Endothelial cell of umbilical vein (primary cell): ENCODE data around the gene TIMM17B. TPM values are rescaled to one million over a fixed set of nuclear protein-coding genes. Genes with fewer than 3 reads are reported as not detected.
A peak's percentile ranks its signal among the peaks of the same experiment; 100 is the strongest.

Experiments used
- BruUV-seq: library from RNA; stranded (reverse); fragments of 400-500 nt; replicated peaks from 2 replicates; lab custom pipeline; 2021; lab: Mats Ljungman, UMichigan
- CTCF ChIA-PET: fragments of 300-600, 350-600 bp; sonication (Branson Sonifier 250); formaldehyde crosslinking; loops from one replicate; lab custom pipeline; 2021; ENCODE audit warnings: antibody characterized with exemption, inconsistent platforms; lab: Charles Lee
- POLR2A ChIA-PET: fragments of 300-600, 350-600 bp; sonication (Branson Sonifier 250); formaldehyde crosslinking; loops from one replicate; lab custom pipeline; 2021; ENCODE audit warnings: antibody characterized with exemption, inconsistent platforms; lab: Charles Lee
- DNase-seq: peaks from one replicate; pipeline ENCODE4 v3.0.0-alpha.2; 2011; ENCODE audit warnings: low read depth, low spot score
- FAIRE-seq: peaks from 2 replicates; lab custom pipeline; 2011; peaks lifted over from hg19 to GRCh38; lab: Jason Lieb, UNC
- H2AFZ ChIP-seq: 2 replicates; pipeline ENCODE4 v1.6.0; 2012; ENCODE audit warnings: low read depth, low read length, control low read depth, inconsistent platforms
- H3K27ac ChIP-seq: 2 replicates; pipeline ENCODE4 v1.5.1; 2011; ENCODE audit warnings: low read depth, mild to moderate bottlenecking, control low read depth, low read length, moderate library complexity; ENCODE audit not compliant: insufficient read depth
- H3K27me3 ChIP-seq, 2 experiments: 2 replicates each; pipeline versions ENCODE4 v1.6.0 to v1.6.1; 2011; ENCODE audit warnings: low read length in 2 of 2, mixed read lengths in 1 of 2; ENCODE audit not compliant: control insufficient read depth in 2 of 2, insufficient read depth in 2 of 2
- H3K36me3 ChIP-seq, 2 experiments: 2 replicates in 1 of 2; 3 replicates in 1 of 2; pipeline ENCODE4 v1.5.1; 2011; ENCODE audit warnings: low read length in 2 of 2, mild to moderate bottlenecking in 1 of 2, moderate library complexity in 1 of 2; ENCODE audit not compliant: control insufficient read depth in 2 of 2, insufficient read depth in 2 of 2; ENCODE audit errors: extremely low read depth in 1 of 2
- H3K4me1 ChIP-seq: 3 replicates; pipeline ENCODE4 v1.5.1; 2011; ENCODE audit warnings: mild to moderate bottlenecking, low read length; ENCODE audit not compliant: control insufficient read depth, insufficient read depth; ENCODE audit errors: extremely low read depth
- H3K4me2 ChIP-seq: 2 replicates; pipeline ENCODE4 v1.6.1; 2011; ENCODE audit warnings: low read length, control low read depth, mixed read lengths; ENCODE audit not compliant: insufficient read depth
- H3K4me3 ChIP-seq, 3 experiments: fragments of 200-600 bp in 1 of 3; sonication (generic), shearing (Covaris generic) in 1 of 3; replicated peaks in 1 of 3; 2 replicates each; pipeline ENCODE4 v1.5.1; 2011 to 2016; ENCODE audit warnings: control low read depth in 3 of 3, low read length in 3 of 3, mild to moderate bottlenecking in 2 of 3, inconsistent platforms in 1 of 3, low read depth in 1 of 3, moderate library complexity in 1 of 3; ENCODE audit not compliant: insufficient read depth in 1 of 3
- H3K79me2 ChIP-seq: 2 replicates; pipeline ENCODE4 v1.6.0; 2012; ENCODE audit warnings: low read length, inconsistent platforms; ENCODE audit not compliant: control insufficient read depth, insufficient read depth
- H3K9ac ChIP-seq: replicated peaks from 2 replicates; pipeline ENCODE3; 2011; ENCODE audit warnings: low read length, control low read depth; ENCODE audit not compliant: insufficient read depth; ENCODE audit errors: extremely low read depth
- H3K9me1 ChIP-seq: replicated peaks from 3 replicates; pipeline ENCODE4 v1.6.0; 2011; ENCODE audit warnings: mild to moderate bottlenecking, low read length; ENCODE audit not compliant: control insufficient read depth, insufficient read depth; ENCODE audit errors: extremely low read depth
- H3K9me3 ChIP-seq: replicated peaks from 2 replicates; pipeline ENCODE4 v1.5.1; 2012; ENCODE audit warnings: low read length, inconsistent platforms; ENCODE audit not compliant: control insufficient read depth, insufficient read depth
- H4K20me1 ChIP-seq: replicated peaks from 2 replicates; pipeline ENCODE3; 2011; ENCODE audit warnings: mild to moderate bottlenecking, low read length; ENCODE audit not compliant: control insufficient read depth, insufficient read depth; ENCODE audit errors: extremely low read depth
- CTCF ChIP-seq, 2 donors: IDR thresholded peaks; 1 replicate in 1 of 2; 2 replicates in 1 of 2; pipeline ENCODE4 v1.5.1; 2011; ENCODE audit warnings: low read length in 2 of 2, mild to moderate bottlenecking in 2 of 2, moderate library complexity in 2 of 2, control low read depth in 1 of 2, inconsistent platforms in 1 of 2, low read depth in 1 of 2; ENCODE audit not compliant: insufficient read depth in 1 of 2; ENCODE audit errors: extremely low read depth in 1 of 2
- EZH2 ChIP-seq: IDR thresholded peaks from 2 replicates; pipeline ENCODE4 v1.6.1; 2012; ENCODE audit warnings: borderline replicate concordance, low read depth, mild to moderate bottlenecking, moderate library complexity, low read length, inconsistent platforms; ENCODE audit not compliant: severe bottlenecking
- FOS ChIP-seq: IDR thresholded peaks from 2 replicates; pipeline ENCODE4 v1.6.1; 2011; ENCODE audit warnings: mild to moderate bottlenecking, low read length, moderate library complexity, borderline replicate concordance; ENCODE audit not compliant: insufficient read depth
- GATA2 ChIP-seq: IDR thresholded peaks from 2 replicates; pipeline ENCODE4 v1.7.0; 2011; ENCODE audit warnings: low read depth, mild to moderate bottlenecking, moderate library complexity, mixed read lengths, low read length; ENCODE audit not compliant: insufficient read length, insufficient read depth
- JUN ChIP-seq: IDR thresholded peaks from 2 replicates; pipeline ENCODE4 v1.6.1; 2011; ENCODE audit warnings: borderline replicate concordance, low read depth; ENCODE audit not compliant: insufficient read length, insufficient read depth
- MAX ChIP-seq: IDR thresholded peaks from 2 replicates; pipeline ENCODE4 v1.6.1; 2011; ENCODE audit not compliant: insufficient read depth, insufficient read length
- MYC ChIP-seq: IDR thresholded peaks from one replicate; pipeline ENCODE4 v1.6.1; 2011; ENCODE audit warnings: mild to moderate bottlenecking, low read depth, low read length
- POLR2A ChIP-seq: IDR thresholded peaks from 2 replicates; pipeline ENCODE4 v1.6.1; 2012; ENCODE audit warnings: low read depth, mild to moderate bottlenecking, control low read depth, low read length
- POLR2AphosphoS5 ChIP-seq: IDR thresholded peaks from 2 replicates; pipeline ENCODE4 v1.6.1; 2012; ENCODE audit warnings: low read depth, mild to moderate bottlenecking, control low read depth, low read length, moderate library complexity; ENCODE audit not compliant: insufficient read depth
- dilution Hi-C: fragments of 300-500 bp; cut with MboI; formaldehyde crosslinking; loops from one replicate; pipeline ENCODE4 v1.15.0; 2019; ENCODE audit warnings: low sequenced_read_pairs; ENCODE audit not compliant: extremely low pct_ligation_motif_present
- intact Hi-C: fragments of 100-400 bp; cut with micrococcal nuclease; formaldehyde crosslinking; loops from one replicate; pipeline ENCODE4 v1.10.0; 2022
- polyA plus RNA-seq, 4 experiments: library from polyadenylated mRNA; depleted of rRNA in 3 of 4; stranded (reverse) in 3 of 4; unstranded in 1 of 4; fragments of >200 nt; gene quantifications; 2 replicates each; pipeline versions ENCODE4 v1.2.1 to v1.2.3, GENCODE V29; 2011 to 2012; ENCODE audit warnings: missing spikeins in 1 of 4
- total RNA-seq: library from RNA; stranded (reverse); gene quantifications from 2 replicates; pipeline ENCODE4 v1.2.3, GENCODE V29; 2021

TIMM17B gene
- total and polyA plus RNA-seq, 2 donors (not counting 3 experiments of a cell fraction or from before 2014, with no cell fraction given): 36.0 to 73.1 TPM

GRCh38 chrX:48927736-48928382 lies 30.3 kb upstream of the TIMM17B start:
- no peaks in the 10 kb centered on the region for H3K9me1 ChIP-seq
- ChIA-PET POLR2A (no interaction called here), CTCF (interaction anchor here (0.5 kb wide), 1 partner anchor 8 kb away, joined by 3 read pairs; no protein-coding TSS in a partner anchor)
- no peak overlapping the region for H3K27ac ChIP-seq
- no peak for DNase-seq
- H3K4me1 ChIP-seq: no peaks in the 10 kb centered on the region
- TF ChIP-seq GATA2: no peak
- H3K9me3 ChIP-seq: no peaks in the 10 kb centered on the region
- H4K20me1 ChIP-seq: no peaks in the 10 kb centered on the region
- H3K4me2 ChIP-seq: no peak overlapping the region
- peak; percentile 50 for FAIRE-seq
- H3K9ac ChIP-seq: no peak overlapping the region
- intact Hi-C loops: no loop called here
- no TSS peak for BruUV-seq
- no peaks in the 10 kb centered on the region for H3K27me3 ChIP-seq
- no peak overlapping the region for H2AFZ ChIP-seq
- dilution Hi-C loops: no loop called here
- no peak overlapping the region for H3K4me3 ChIP-seq
- H3K79me2 ChIP-seq: no peaks in the 10 kb centered on the region
- peaks cover 0 to 10% of the 10 kb centered on the region in 2 experiments for H3K36me3 ChIP-seq

- H3K9ac ChIP-seq: no peak overlapping the region
- no peaks in the 10 kb centered on the region for H3K9me3 ChIP-seq
- no peak overlapping the region for H2AFZ ChIP-seq
- FAIRE-seq (no peak), DNase-seq (no peak)
- ChIA-PET POLR2A (no interaction called here), CTCF (interaction anchor here (0.5 kb wide), 1 partner anchor 8 kb away, joined by 3 read pairs; no protein-coding TSS in a partner anchor)
- H3K36me3 ChIP-seq: peaks cover 0 to 10% of the 10 kb centered on the region in 2 experiments
- BruUV-seq: no TSS peak
- no peaks in the 10 kb centered on the region for H3K4me1 ChIP-seq
- H3K27ac ChIP-seq: no peak overlapping the region
- TF ChIP-seq CTCF (IDR thresholded peaks at IDR 0.05; ENCODE audit: extremely low read depth in 1 of 2, insufficient read depth in 1 of 2, low read depth in 1 of 2, low read length in 2 of 2) (no peak), MAX (no peak), MYC (no peak), EZH2 (no peak), POLR2AphosphoS5 (no peak), JUN (no peak), GATA2 (no peak), POLR2A (no peak), FOS (no peak)
- intact Hi-C loops (no loop called here), dilution Hi-C loops (no loop called here)
- no peak overlapping the region for H3K4me3 ChIP-seq
- no peaks in the 10 kb centered on the region for H3K27me3 ChIP-seq
- H3K9me1 ChIP-seq: no peaks in the 10 kb centered on the region
- no peaks in the 10 kb centered on the region for H3K79me2 ChIP-seq
- no peak overlapping the region for H3K4me2 ChIP-seq
- H4K20me1 ChIP-seq: no peaks in the 10 kb centered on the region
These were observed 29.6 kb upstream of the TIMM17B start for GRCh38 chrX:48927123-48927522.
